ENCODE results near the gene PRDM5. TPM values are rescaled to one million over a fixed set of nuclear protein-coding genes. Genes with fewer than 3 reads are reported as not detected.

PRDM5 gene
- total RNA-seq, 6 donors from 2014 or later: 8.0 to 28.3 (median 18.9) TPM

DNA sequence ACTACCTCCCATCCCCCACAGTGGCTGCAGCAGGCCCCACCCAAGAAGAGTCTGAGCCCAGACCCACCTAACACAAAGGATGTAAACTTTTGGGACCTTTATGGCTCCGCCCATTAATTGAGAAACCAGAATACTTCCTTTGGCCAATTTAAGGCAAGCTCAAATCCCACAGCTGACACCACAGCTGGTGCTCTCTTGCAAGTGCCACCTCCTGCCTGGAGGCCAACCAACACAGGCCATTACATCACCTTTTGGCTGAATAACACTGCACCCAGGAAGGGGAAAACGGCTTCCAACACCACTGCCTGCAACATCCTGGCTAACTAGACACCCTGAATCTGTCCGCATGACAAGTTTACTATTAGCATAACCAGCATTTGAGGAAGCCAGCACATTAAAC lies 248.8 kb downstream of the PRDM5 start:
- DNase-seq (no peak), ATAC-seq (ENCODE audit: low FRiP score in 2 of 2) (peak in 1 of 2 donors; percentile 11)
- Histone ChIP-seq H3K9me3 (peaks cover 0 to 10% (median 0%) of the 10 kb centered on the region in 4 donors), H3K4me1 (no peaks in the 10 kb centered on the region), H3K27ac (no peak overlapping the region), H3K36me3 (no peaks in the 10 kb centered on the region), H3K4me3 (no peak overlapping the region), H3K27me3 (no peaks in the 10 kb centered on the region)
- TF ChIP-seq, protein P1, sequence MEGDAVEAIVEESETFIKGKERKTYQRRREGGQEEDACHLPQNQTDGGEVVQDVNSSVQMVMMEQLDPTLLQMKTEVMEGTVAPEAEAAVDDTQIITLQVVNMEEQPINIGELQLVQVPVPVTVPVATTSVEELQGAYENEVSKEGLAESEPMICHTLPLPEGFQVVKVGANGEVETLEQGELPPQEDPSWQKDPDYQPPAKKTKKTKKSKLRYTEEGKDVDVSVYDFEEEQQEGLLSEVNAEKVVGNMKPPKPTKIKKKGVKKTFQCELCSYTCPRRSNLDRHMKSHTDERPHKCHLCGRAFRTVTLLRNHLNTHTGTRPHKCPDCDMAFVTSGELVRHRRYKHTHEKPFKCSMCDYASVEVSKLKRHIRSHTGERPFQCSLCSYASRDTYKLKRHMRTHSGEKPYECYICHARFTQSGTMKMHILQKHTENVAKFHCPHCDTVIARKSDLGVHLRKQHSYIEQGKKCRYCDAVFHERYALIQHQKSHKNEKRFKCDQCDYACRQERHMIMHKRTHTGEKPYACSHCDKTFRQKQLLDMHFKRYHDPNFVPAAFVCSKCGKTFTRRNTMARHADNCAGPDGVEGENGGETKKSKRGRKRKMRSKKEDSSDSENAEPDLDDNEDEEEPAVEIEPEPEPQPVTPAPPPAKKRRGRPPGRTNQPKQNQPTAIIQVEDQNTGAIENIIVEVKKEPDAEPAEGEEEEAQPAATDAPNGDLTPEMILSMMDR (IDR thresholded peaks at IDR 0.05): no peak
- TF ChIP-seq POLR2A (IDR thresholded peaks at IDR 0.05) (no peak), EP300 (IDR thresholded peaks at IDR 0.05) (no peak), POLR2AphosphoS5 (IDR thresholded peaks at IDR 0.05) (no peak)
- whole genome bisulfite sequencing, 2 donors: 88 to 89% methylated on average over 3 of the region's 3 CpGs

DNA sequence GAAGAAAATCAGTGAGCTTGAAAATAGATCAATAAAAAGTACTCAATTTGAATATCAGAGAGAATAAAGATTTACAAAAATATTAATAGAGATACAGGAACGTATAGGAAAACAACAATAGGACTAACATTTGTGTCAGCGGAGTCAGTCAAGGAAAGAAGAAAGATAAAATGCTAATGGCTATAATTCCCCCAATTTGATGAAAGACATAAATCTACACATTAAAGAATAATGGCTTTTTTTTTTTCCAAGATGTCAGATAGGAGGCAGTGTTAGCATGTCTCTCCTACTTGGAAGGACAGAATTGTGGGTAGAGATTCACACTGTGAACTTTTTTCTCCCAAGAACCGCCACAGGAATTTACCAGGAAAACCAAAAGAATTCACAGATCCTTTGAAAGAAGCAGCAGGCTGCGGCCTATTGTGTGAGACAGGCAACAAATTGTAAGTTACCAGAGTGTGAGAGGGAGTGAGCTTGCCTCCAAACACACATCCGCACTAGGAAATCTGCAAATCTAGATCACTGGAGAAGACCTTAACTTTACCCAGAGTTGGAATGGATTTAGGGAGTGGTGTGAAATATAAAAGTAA lies 249.9 kb downstream of the PRDM5 start:
- Histone ChIP-seq H3K27me3 (no peaks in the 10 kb centered on the region), H3K9me3 (peaks cover 0 to 10% (median 0%) of the 10 kb centered on the region in 4 donors), H3K27ac (no peak overlapping the region), H3K4me3 (no peak overlapping the region), H3K36me3 (no peaks in the 10 kb centered on the region), H3K4me1 (no peaks in the 10 kb centered on the region)
- TF ChIP-seq, protein P1 (IDR thresholded peaks at IDR 0.05): no peak
- no peak for TF ChIP-seq POLR2AphosphoS5 (IDR thresholded peaks at IDR 0.05)
- no peak for TF ChIP-seq EP300 (IDR thresholded peaks at IDR 0.05)
- no peak for TF ChIP-seq POLR2A (IDR thresholded peaks at IDR 0.05)
- ATAC-seq (ENCODE audit: low FRiP score in 2 of 2): no peak
- no peak for DNase-seq
- WGBS, 2 donors: 88 to 99% methylated on average over 5 of the region's 5 CpGs

DNA sequence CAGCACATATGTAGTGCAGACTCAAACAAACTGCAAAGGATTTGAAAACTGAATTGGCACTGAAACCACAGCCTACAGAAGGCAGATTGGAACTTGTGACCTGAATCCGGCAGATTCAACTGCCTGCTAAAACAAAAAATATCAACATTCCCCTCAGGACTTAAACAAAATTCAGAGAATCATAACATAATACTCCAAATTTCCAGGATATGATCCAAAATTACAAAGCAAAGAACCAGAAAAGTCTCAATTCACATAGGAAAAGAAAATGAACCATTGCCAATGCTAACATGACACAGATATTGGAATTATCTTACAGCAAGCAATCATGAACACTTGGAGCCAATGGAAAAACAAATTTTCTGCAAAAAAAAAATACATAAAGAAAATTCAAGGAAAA lies 250.4 kb downstream of the PRDM5 start:
- Histone ChIP-seq H3K4me1 (no peaks in the 10 kb centered on the region), H3K4me3 (no peak overlapping the region), H3K27me3 (no peaks in the 10 kb centered on the region), H3K36me3 (no peaks in the 10 kb centered on the region), H3K27ac (no peak overlapping the region), H3K9me3 (peaks cover 0 to 10% (median 0%) of the 10 kb centered on the region in 4 donors)
- TF ChIP-seq, protein P1 (IDR thresholded peaks at IDR 0.05): no peak
- TF ChIP-seq POLR2A (IDR thresholded peaks at IDR 0.05) (no peak), POLR2AphosphoS5 (IDR thresholded peaks at IDR 0.05) (no peak), EP300 (IDR thresholded peaks at IDR 0.05) (no peak)
- DNase-seq (no peak), ATAC-seq (ENCODE audit: low FRiP score in 2 of 2) (no peak)
- WGBS, 2 donors: 0% methylated on average over 1 of the region's 1 CpG

DNA sequence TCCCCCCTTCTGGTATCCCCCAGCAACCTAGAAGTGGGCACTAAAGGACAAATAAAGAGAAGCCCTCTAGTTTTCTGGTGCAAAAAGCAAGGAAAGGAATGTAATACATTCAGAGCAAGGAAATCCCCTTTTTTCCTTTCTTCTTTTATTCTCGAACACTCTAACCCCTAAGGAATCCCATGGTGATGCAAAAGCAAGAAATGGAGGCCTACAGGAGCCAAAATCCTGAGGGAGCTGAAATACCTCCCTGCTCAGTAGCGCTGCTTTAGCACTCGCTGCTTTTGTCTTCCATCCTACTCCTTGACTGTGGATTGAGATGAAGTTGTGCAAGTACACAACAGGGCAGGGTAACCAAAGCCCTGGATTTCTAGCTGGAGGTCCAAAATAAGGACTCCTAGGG lies 251.0 kb downstream of the PRDM5 start:
- Histone ChIP-seq H3K4me3 (no peak overlapping the region), H3K27ac (no peak overlapping the region), H3K36me3 (no peaks in the 10 kb centered on the region), H3K9me3 (peaks cover 0 to 10% (median 0%) of the 10 kb centered on the region in 4 donors), H3K27me3 (no peaks in the 10 kb centered on the region), H3K4me1 (no peaks in the 10 kb centered on the region)
- ATAC-seq (ENCODE audit: low FRiP score in 2 of 2): no peak
- TF ChIP-seq, protein P1 (IDR thresholded peaks at IDR 0.05): no peak
- no peak for DNase-seq
- 94 to 96% methylated on average over 3 of the region's 3 CpGs for WGBS, 2 donors

DNA sequence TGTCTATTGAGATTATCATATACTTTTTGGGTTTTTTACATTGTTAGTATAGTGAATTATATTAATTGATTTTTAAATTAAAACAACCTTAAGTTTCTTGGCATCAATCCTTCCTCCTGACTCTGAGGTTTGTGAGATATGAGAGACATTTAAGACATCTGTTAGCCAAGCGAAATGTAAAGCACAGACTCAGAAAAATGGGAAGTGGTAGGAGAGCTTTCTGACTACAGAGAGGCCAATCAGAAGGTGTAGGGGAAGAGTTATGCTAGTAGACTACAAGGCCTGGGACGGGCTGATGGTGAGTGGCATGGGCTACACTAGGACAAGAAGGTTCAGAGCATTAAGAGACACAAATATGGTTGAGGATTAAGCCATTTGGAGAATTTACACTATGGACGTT lies 255.4 kb downstream of the PRDM5 start:
- Histone ChIP-seq H3K4me1 (no peaks in the 10 kb centered on the region), H3K27ac (no peak overlapping the region), H3K4me3 (no peak overlapping the region), H3K36me3 (no peaks in the 10 kb centered on the region), H3K27me3 (no peaks in the 10 kb centered on the region), H3K9me3 (no peaks in the 10 kb centered on the region)
- DNase-seq: no peak
- ATAC-seq (ENCODE audit: low FRiP score in 2 of 2): no peak
- TF ChIP-seq EP300 (IDR thresholded peaks at IDR 0.05): no peak
- no peak for TF ChIP-seq POLR2AphosphoS5 (IDR thresholded peaks at IDR 0.05)
- no peak for TF ChIP-seq POLR2A (IDR thresholded peaks at IDR 0.05)
- TF ChIP-seq, protein P1 (IDR thresholded peaks at IDR 0.05): no peak
- WGBS, 2 donors: 77 to 86% methylated on average over 3 of the region's 3 CpGs
